Endothelial cell of umbilical vein (primary cell): ENCODE results near the gene AGAP3. TPM values are rescaled to one million over a fixed set of nuclear protein-coding genes. Genes with fewer than 3 reads are reported as not detected.

ENCODE experiments used
- BruUV-seq: library from RNA; stranded (reverse); fragments of 400-500 nt; replicated peaks from 2 replicates; lab custom pipeline; 2021; lab: Mats Ljungman, UMichigan
- CTCF ChIA-PET: fragments of 300-600, 350-600 bp; sonication (Branson Sonifier 250); formaldehyde crosslinking; loops from one replicate; lab custom pipeline; 2021; ENCODE audit warnings: antibody characterized with exemption, inconsistent platforms; lab: Charles Lee
- POLR2A ChIA-PET: fragments of 300-600, 350-600 bp; sonication (Branson Sonifier 250); formaldehyde crosslinking; loops from one replicate; lab custom pipeline; 2021; ENCODE audit warnings: antibody characterized with exemption, inconsistent platforms; lab: Charles Lee
- DNase-seq: peaks from one replicate; pipeline ENCODE4 v3.0.0-alpha.2; 2011; ENCODE audit warnings: low read depth, low spot score
- FAIRE-seq: peaks from 2 replicates; lab custom pipeline; 2011; peaks lifted over from hg19 to GRCh38; lab: Jason Lieb, UNC
- H2AFZ ChIP-seq: 2 replicates; pipeline ENCODE4 v1.6.0; 2012; ENCODE audit warnings: low read depth, low read length, control low read depth, inconsistent platforms
- H3K27ac ChIP-seq: 2 replicates; pipeline ENCODE4 v1.5.1; 2011; ENCODE audit warnings: low read depth, mild to moderate bottlenecking, control low read depth, low read length, moderate library complexity; ENCODE audit not compliant: insufficient read depth
- H3K27me3 ChIP-seq, 2 experiments: 2 replicates each; pipeline versions ENCODE4 v1.6.0 to v1.6.1; 2011; ENCODE audit warnings: low read length in 2 of 2, mixed read lengths in 1 of 2; ENCODE audit not compliant: control insufficient read depth in 2 of 2, insufficient read depth in 2 of 2
- H3K36me3 ChIP-seq, 2 experiments: 2 replicates in 1 of 2; 3 replicates in 1 of 2; pipeline ENCODE4 v1.5.1; 2011; ENCODE audit warnings: low read length in 2 of 2, mild to moderate bottlenecking in 1 of 2, moderate library complexity in 1 of 2; ENCODE audit not compliant: control insufficient read depth in 2 of 2, insufficient read depth in 2 of 2; ENCODE audit errors: extremely low read depth in 1 of 2
- H3K4me1 ChIP-seq: 3 replicates; pipeline ENCODE4 v1.5.1; 2011; ENCODE audit warnings: mild to moderate bottlenecking, low read length; ENCODE audit not compliant: control insufficient read depth, insufficient read depth; ENCODE audit errors: extremely low read depth
- H3K4me2 ChIP-seq: 2 replicates; pipeline ENCODE4 v1.6.1; 2011; ENCODE audit warnings: low read length, control low read depth, mixed read lengths; ENCODE audit not compliant: insufficient read depth
- H3K4me3 ChIP-seq, 3 experiments: fragments of 200-600 bp in 1 of 3; sonication (generic), shearing (Covaris generic) in 1 of 3; replicated peaks in 1 of 3; 2 replicates each; pipeline ENCODE4 v1.5.1; 2011 to 2016; ENCODE audit warnings: control low read depth in 3 of 3, low read length in 3 of 3, mild to moderate bottlenecking in 2 of 3, inconsistent platforms in 1 of 3, low read depth in 1 of 3, moderate library complexity in 1 of 3; ENCODE audit not compliant: insufficient read depth in 1 of 3
- H3K79me2 ChIP-seq: 2 replicates; pipeline ENCODE4 v1.6.0; 2012; ENCODE audit warnings: low read length, inconsistent platforms; ENCODE audit not compliant: control insufficient read depth, insufficient read depth
- H3K9ac ChIP-seq: replicated peaks from 2 replicates; pipeline ENCODE3; 2011; ENCODE audit warnings: low read length, control low read depth; ENCODE audit not compliant: insufficient read depth; ENCODE audit errors: extremely low read depth
- H3K9me1 ChIP-seq: replicated peaks from 3 replicates; pipeline ENCODE4 v1.6.0; 2011; ENCODE audit warnings: mild to moderate bottlenecking, low read length; ENCODE audit not compliant: control insufficient read depth, insufficient read depth; ENCODE audit errors: extremely low read depth
- H3K9me3 ChIP-seq: replicated peaks from 2 replicates; pipeline ENCODE4 v1.5.1; 2012; ENCODE audit warnings: low read length, inconsistent platforms; ENCODE audit not compliant: control insufficient read depth, insufficient read depth
- H4K20me1 ChIP-seq: replicated peaks from 2 replicates; pipeline ENCODE3; 2011; ENCODE audit warnings: mild to moderate bottlenecking, low read length; ENCODE audit not compliant: control insufficient read depth, insufficient read depth; ENCODE audit errors: extremely low read depth
- EZH2 ChIP-seq: IDR thresholded peaks from 2 replicates; pipeline ENCODE4 v1.6.1; 2012; ENCODE audit warnings: borderline replicate concordance, low read depth, mild to moderate bottlenecking, moderate library complexity, low read length, inconsistent platforms; ENCODE audit not compliant: severe bottlenecking
- FOS ChIP-seq: IDR thresholded peaks from 2 replicates; pipeline ENCODE4 v1.6.1; 2011; ENCODE audit warnings: mild to moderate bottlenecking, low read length, moderate library complexity, borderline replicate concordance; ENCODE audit not compliant: insufficient read depth
- GATA2 ChIP-seq: IDR thresholded peaks from 2 replicates; pipeline ENCODE4 v1.7.0; 2011; ENCODE audit warnings: low read depth, mild to moderate bottlenecking, moderate library complexity, mixed read lengths, low read length; ENCODE audit not compliant: insufficient read length, insufficient read depth
- JUN ChIP-seq: IDR thresholded peaks from 2 replicates; pipeline ENCODE4 v1.6.1; 2011; ENCODE audit warnings: borderline replicate concordance, low read depth; ENCODE audit not compliant: insufficient read length, insufficient read depth
- MYC ChIP-seq: IDR thresholded peaks from one replicate; pipeline ENCODE4 v1.6.1; 2011; ENCODE audit warnings: mild to moderate bottlenecking, low read depth, low read length
- POLR2A ChIP-seq: IDR thresholded peaks from 2 replicates; pipeline ENCODE4 v1.6.1; 2012; ENCODE audit warnings: low read depth, mild to moderate bottlenecking, control low read depth, low read length
- POLR2AphosphoS5 ChIP-seq: IDR thresholded peaks from 2 replicates; pipeline ENCODE4 v1.6.1; 2012; ENCODE audit warnings: low read depth, mild to moderate bottlenecking, control low read depth, low read length, moderate library complexity; ENCODE audit not compliant: insufficient read depth
- dilution Hi-C: fragments of 300-500 bp; cut with MboI; formaldehyde crosslinking; loops from one replicate; pipeline ENCODE4 v1.15.0; 2019; ENCODE audit warnings: low sequenced_read_pairs; ENCODE audit not compliant: extremely low pct_ligation_motif_present
- intact Hi-C: fragments of 100-400 bp; cut with micrococcal nuclease; formaldehyde crosslinking; loops from one replicate; pipeline ENCODE4 v1.10.0; 2022
- polyA plus RNA-seq, 4 experiments: library from polyadenylated mRNA; depleted of rRNA in 3 of 4; stranded (reverse) in 3 of 4; unstranded in 1 of 4; fragments of >200 nt; gene quantifications; 2 replicates each; pipeline versions ENCODE4 v1.2.1 to v1.2.3, GENCODE V29; 2011 to 2012; ENCODE audit warnings: missing spikeins in 1 of 4
- total RNA-seq: library from RNA; stranded (reverse); gene quantifications from 2 replicates; pipeline ENCODE4 v1.2.3, GENCODE V29; 2021
- TF ChIP-seq, protein P1 (sequence below): IDR thresholded peaks from 2 replicates; pipeline ENCODE4 v1.6.1; 2011; ENCODE audit not compliant: insufficient read depth, insufficient read length
- TF ChIP-seq, protein P2 (sequence below), 2 donors: IDR thresholded peaks; 1 replicate in 1 of 2; 2 replicates in 1 of 2; pipeline ENCODE4 v1.5.1; 2011; ENCODE audit warnings: low read length in 2 of 2, mild to moderate bottlenecking in 2 of 2, moderate library complexity in 2 of 2, control low read depth in 1 of 2, inconsistent platforms in 1 of 2, low read depth in 1 of 2; ENCODE audit not compliant: insufficient read depth in 1 of 2; ENCODE audit errors: extremely low read depth in 1 of 2

The AGAP3 gene
- total and polyA plus RNA-seq, 2 donors (not counting 3 experiments of a cell fraction or from before 2014, with no cell fraction given): 171 to 174 TPM

DNA sequence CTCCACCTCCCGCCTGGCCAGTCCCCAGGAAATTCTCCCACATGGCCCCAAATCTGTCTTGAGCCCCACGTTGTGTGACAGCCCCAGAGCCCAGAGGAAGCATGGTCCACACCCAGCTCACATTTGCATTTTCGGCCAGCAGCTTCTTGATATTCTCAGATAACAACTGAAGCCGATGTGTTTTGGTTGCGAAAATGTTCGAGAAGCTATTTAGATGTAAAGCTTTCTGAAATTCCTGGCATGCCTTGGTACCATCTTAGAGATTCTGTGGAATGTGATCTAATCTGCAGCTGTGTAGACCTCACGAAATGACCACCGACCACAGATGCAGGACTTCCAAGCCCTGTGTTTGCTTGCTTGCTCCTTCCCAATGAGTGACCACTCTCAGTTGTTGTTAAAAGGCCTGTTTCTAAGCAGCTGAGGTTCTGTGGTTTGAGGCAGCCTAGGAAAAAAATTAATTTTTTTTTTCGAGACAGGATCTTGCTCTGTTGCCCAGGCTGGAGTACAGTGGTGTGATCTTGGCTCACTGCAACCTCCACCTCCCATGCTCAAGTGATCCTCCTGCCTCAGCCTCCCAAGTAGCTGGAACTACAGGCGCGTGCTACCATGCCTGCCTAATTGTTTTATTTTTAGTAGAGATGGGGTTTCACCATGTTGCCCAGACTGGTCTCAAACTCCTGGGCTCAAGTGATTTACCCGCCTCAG is 18.1 kb upstream of the AGAP3 start:
- no TSS peak for BruUV-seq
- Histone ChIP-seq H3K9ac (no peak overlapping the region), H3K36me3 (peaks cover 18 to 69% of the 10 kb centered on the region in 2 experiments), H3K27ac (no peak overlapping the region), H4K20me1 (no peaks in the 10 kb centered on the region), H2AFZ (no peak overlapping the region), H3K9me1 (no peaks in the 10 kb centered on the region), H3K79me2 (peaks cover 2% of the 10 kb centered on the region), H3K9me3 (no peaks in the 10 kb centered on the region), H3K4me3 (no peak overlapping the region), H3K27me3 (no peaks in the 10 kb centered on the region), H3K4me1 (no peaks in the 10 kb centered on the region), H3K4me2 (no peak overlapping the region)
- no peak for DNase-seq
- intact Hi-C loops (no loop called here), dilution Hi-C loops (no loop called here)
- POLR2A ChIA-PET: interaction anchor here (1.8 kb wide), 1 partner anchor 12 kb away, joined by 7 read pairs; the partner anchor contains the start of gene FASTK
- CTCF ChIA-PET: interaction anchor here (0.9 to 1.3 kb wide), 2 partner anchors 8 to 82 kb away, joined by 3 read pairs; no protein-coding TSS in a partner anchor
- FAIRE-seq: no peak
- TF ChIP-seq JUN: no peak
- TF ChIP-seq FOS: no peak
- no peak for TF ChIP-seq GATA2
- no peak for TF ChIP-seq MYC
- TF ChIP-seq, protein P1, sequence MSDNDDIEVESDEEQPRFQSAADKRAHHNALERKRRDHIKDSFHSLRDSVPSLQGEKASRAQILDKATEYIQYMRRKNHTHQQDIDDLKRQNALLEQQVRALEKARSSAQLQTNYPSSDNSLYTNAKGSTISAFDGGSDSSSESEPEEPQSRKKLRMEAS: no peak
- no peak for TF ChIP-seq EZH2
- TF ChIP-seq, protein P2, sequence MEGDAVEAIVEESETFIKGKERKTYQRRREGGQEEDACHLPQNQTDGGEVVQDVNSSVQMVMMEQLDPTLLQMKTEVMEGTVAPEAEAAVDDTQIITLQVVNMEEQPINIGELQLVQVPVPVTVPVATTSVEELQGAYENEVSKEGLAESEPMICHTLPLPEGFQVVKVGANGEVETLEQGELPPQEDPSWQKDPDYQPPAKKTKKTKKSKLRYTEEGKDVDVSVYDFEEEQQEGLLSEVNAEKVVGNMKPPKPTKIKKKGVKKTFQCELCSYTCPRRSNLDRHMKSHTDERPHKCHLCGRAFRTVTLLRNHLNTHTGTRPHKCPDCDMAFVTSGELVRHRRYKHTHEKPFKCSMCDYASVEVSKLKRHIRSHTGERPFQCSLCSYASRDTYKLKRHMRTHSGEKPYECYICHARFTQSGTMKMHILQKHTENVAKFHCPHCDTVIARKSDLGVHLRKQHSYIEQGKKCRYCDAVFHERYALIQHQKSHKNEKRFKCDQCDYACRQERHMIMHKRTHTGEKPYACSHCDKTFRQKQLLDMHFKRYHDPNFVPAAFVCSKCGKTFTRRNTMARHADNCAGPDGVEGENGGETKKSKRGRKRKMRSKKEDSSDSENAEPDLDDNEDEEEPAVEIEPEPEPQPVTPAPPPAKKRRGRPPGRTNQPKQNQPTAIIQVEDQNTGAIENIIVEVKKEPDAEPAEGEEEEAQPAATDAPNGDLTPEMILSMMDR (IDR thresholded peaks at IDR 0.05; ENCODE audit: extremely low read depth in 1 of 2, insufficient read depth in 1 of 2, low read depth in 1 of 2, low read length in 2 of 2): no peak
- TF ChIP-seq POLR2AphosphoS5: no peak
- TF ChIP-seq POLR2A: no peak
